Measurements from ENCODE around the gene MAPK8IP2.
A peak's percentile ranks its signal among the peaks of the same experiment; 100 is the strongest.
"Not testable (repeated sequence)": the region's sequence is repeated elsewhere in the genome, so short reads cannot be mapped to it uniquely, and the experiment has no call there.

The MAPK8IP2 gene

DNA sequence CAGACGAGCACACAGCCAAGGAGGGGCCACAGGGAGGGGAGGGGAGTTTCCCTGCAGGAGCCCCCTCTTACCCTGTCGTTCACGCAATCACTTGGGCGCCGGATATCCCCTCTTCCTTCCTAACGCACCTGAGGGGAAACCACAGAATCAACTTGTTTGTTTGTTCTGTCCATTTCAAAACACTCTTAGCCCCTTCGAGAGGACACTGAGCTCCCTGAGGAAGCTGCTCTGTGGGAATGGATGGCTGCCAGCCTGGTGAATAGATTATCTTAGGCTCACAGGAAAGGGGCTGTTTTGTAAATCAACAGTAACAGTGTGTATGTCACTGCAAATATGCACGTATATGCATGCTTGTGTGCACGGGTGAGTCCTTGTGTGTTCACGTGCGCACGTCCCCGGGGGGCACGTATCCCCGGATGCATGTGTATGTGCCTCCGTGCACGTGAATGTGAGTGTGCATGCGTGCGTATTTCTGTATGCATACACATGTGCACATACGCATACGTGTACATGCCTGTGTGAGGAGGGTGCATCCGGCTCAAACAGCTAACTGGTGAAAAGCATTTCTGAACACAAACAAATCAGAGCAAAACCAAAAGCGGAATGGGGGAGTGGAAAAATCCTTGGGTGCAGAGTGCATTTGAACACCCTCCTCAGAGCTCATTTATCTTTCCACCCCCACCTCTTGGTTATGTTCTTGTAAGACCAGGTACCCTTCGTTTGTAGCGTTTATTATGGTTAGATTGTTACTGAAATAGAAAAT, 20.2 kb downstream of the MAPK8IP2 start:
- peak; percentile 88 for DNase-seq

DNA sequence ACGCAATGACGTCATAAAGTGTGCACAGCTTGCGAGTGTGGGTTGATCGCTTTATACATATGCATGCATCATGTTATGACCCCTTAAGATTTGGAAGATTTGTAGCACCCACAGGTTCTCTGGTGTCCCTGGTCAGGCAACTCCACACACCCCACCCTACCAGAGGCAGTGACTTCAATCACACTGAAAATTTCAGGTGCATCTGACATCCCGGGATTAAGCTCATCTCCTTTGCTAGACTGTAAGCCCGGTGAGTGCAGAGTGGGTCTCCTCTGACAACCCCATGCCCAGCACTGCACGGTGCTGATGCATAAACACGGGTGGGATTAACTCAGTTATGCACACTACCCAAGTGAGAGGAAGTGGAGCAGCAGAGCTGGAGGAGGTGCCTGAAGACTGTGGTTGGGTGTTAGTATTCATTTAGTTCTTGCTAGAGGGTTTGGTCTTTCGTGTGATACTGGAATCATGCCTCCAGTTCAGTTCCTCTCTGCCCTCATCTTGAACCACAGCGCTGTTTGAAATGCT, 20.8 kb downstream of the MAPK8IP2 start:
- DNase-seq, result peak; percentile 26

GRCh38 chr22:50621948-50622722, 21.5 kb downstream of the MAPK8IP2 start:
- DNase-seq, result no peak

DNA sequence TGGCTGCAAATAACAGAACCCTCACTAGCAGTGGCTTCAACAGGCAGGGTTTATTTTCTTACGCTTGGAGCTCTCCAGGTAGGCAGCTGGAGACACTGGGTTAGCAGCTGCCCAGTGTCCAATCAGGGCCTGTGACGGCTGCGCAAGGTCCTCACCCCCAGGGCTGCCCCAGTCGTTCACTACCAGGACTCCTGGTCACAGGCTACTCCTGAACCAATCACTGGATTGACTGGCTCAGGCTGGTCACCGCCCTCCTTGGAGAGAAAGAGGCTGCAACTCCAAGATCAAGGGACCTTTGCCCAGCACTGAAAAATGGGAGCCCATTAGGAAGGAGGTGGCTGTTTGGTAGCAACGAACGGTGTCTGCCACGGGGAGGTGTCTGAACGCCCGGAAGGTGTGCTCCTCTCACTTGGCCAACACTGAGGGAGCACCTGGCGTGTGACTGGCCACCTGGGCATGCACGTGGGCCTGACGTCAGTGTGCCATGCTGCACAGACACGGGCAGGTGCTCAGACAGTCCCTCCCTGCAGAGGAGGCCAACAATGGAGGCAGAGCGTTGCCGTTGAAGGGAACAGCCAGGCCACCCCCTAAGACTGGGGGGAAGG, 22.2 kb downstream of the MAPK8IP2 start:
- DNase-seq, result no peak

DNA sequence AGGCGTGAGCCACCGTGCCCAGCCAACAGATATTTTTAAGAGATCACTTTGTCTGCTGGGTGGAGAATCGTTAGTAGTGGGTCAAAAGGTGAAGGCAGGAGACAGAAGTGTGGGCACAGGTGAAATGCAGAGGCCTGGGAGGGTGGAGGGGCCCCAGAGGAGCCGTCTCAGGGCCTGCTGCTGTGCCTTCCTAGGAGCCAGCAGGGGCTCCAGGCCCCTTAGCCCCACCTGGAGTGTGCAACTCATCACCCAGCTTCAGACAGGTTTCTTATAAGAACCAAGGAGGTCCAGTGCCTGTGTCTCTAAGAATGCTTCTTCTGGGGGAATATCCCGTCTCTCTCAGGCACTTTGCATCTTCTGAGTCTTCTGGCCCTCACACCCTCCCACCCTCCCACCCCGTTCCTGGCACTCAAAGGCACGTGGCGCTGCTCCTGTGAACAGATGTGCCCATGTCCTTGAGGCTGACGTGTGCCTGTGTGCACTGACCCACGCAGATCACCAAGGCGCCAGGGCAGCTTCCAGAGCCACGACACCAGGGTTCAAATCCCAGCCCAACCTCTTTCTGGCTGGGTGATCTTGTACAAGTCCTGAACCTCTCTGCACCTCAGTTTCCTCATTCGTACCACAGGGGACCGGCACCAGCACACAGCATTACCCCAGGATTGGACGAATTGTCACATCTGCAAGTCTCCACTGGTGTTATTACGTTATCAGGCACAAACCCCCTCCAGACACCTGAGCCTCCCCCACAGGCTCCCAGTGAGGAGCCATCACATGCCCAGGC, 23.9 kb downstream of the MAPK8IP2 start:
- DNase-seq, result no peak

GRCh38 chr22:50625131-50625567, 24.6 kb downstream of the MAPK8IP2 start:
- DNase-seq, result no peak

DNA sequence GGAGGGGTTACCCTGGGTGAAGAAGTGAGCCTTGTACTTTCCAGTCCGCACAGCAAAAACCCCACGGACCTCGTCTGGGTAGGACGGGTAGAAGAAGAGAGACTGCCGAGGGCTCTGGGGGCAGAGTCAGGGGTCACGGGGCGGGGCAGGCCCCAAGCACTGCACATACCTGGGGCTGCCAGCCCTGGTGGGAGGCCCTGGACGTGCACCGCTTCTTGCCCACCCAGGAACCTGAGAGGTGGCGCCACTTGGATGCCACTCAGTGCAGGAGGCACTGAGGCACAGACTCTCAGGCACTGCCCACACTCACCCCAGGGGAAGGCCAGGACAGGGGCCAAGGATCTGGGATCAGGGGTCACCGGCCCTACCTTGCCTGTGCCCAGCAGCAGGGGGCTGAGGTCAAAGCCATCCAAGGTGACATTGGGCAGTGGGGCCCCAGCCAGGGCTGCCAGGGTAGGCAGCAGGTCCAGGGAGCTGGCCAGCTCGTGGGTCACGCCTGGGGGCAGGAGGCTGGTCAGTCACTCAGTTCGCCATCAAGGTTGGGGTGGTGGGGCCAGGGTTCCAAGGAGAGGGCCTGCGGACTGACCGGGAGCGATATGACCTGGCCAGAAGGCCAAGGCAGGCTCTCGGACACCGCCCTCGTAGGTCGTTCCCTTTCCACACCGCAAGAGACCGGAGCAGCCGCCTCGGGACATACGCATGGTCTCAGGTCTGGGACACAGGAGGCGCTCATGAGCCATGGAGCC, 25.1 kb downstream of the MAPK8IP2 start:
- DNase-seq, result no peak

- no peak for DNase-seq
These were observed 25.8 kb downstream of the MAPK8IP2 start for GRCh38 chr22:50626314-50626849.

DNA sequence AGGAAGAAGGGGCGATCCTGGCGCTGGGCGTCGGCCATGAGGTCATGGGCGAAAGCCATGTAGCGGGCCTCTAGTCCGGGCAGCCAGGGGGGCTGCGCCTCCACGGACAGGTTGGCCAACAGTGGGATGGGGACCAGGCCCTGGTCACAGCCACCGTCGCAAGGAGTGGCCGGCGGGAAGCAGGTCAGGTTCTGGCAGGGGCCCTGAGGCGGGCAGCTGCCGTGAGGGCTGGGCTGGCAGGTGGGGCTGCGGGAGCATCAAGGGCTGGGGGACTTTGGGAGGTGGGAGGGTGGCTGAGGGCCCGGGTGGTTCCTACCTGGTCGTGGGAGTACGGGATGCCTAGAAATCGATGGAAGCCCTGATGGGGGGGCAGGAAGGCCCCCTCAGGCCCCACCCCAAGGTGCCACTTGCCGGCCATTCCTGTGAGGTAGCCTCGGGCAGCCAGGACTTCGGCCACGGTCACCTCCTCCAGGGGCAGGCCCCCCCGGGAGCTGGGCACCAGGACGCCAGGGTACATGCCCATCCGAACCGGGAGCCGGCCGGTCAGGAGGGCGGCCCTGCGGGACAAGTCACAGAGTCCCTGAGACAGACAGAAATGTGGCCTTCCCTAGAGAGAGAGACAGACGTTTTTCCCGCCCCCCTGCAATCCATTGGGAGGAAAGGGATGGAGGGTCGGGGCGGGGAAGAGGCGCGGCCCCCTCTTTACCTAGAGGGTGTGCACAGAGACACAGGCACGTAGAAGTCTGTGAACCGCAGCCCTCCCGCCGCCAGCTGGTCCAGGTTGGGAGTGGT, 26.5 kb downstream of the MAPK8IP2 start:
- DNase-seq, result no peak

DNA sequence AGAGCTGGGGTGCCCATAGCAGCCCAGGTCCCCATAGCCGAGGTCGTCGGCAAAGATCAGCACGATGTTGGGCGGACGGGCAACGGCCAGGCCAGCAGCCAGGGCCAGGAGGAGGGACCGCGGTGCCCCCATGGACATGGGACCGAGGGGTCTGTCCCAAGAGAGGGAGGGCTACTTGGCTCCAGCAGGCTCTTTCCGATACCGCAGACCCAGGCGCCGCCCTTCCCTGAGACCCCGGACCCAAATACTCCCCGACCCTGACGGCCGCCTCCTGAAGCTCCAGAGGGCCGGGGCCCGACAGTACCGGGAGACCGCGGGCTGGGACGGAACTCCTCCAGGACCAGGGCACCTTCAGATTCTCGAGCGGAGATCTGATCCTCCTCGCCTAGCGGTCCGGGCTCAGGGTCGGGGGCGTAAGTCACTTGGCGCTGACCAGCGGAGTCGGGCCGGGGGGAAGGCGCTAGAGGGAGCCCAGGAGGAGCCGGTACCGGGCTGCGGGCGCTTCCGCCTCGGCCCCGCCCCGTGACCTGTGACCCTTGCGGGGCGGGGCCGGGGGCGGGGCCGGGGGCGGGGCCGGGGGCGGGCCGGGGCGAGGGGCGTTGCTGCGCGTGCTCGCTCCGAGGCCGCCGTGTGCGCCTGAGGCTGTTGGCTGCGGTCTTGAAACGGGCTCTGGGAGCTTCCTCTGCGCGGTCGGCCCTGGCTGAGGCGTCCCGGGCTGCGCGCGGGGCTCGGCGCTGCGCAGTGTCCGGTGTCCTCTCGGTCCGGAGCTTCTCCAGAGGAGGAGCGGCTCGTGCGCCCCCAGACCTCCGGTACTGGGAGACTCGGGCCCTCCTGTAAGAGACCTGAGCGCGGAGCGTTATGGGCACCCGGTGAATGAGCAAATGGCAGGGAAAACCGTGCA, 27.3 kb downstream of the MAPK8IP2 start, which contains the start of gene ARSA:
TSS of gene ARSA (minus strand) at position 511 of the 901 bp plus-strand sequence. CDS start at position 138, 373 bp downstream.
- peak; percentile 67 for DNase-seq

DNA sequence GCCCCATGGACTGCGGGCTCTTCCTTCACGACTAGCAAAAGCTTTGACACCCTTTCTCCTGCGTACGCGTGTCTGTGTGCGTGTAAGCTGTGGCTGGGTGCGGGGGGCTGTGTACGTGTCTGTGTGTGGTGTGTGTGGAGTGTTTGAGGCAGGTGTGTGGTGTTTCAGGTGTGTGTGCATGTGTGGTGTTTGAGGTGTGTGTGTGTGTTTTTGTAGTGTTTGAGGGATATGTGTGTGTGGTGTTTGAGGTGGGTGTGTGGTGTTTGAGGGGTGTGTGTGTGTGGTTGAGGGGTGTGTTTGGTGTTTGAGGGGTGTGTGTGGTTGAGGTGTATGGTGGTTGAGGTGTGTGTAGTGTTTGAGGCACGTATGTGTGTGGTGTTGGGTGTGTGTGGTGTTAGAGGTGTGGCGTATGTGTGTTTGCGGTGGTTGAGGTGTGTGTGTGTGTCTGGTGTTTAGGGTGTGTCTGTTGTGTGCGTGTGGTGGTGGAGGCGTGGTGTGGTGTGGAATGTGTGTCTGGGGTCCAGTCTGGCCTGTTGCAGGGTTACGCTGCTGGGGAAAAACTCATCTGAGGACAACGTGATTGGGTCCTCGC, 28.0 kb downstream of the MAPK8IP2 start:
- no peak for DNase-seq

GRCh38 chr22:50630376-50630775, 29.8 kb downstream of the MAPK8IP2 start:
- no peak for DNase-seq

DNA sequence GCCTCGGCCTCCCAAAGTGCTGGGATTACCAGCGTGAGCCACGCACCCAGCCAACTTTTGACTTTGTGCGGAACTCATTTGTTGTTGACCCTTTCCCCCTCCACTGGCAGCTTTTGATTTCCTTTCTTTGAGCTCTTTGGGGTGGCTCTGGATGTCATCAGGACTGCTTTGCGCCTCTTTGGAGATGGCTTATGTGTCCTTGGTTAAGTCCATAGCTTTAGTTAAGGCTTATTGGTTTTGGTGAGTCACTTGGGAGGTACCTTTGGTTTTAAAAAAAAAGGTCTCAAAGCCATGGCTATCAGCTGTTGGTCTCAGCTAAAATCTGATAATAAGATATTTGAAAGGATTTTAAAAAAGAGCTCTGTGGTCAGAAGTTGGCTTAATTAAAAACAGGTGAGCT, 32.5 kb downstream of the MAPK8IP2 start:
- no peak for DNase-seq

DNA sequence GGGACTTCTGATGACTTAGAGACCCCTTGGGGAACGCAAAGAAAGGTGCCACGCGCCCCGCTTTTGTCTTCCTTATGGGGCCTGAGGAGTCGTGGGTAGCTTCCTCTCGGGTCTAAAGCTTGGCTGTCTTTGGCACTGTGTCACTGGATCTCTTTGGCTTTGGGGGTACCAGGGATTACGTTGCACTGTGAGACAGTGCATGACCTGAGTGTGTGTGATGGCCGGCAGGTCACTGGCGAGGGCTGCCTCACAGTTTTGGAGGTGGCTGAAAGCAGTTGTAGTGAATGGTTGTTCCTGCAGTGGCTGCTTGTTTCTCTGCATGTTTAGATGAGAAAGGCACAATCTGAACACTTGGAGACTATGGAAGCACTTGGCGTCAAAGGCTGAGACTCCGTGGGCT, 33.2 kb downstream of the MAPK8IP2 start:
- no peak for DNase-seq

GRCh38 chr22:50635591-50635990, 35.0 kb downstream of the MAPK8IP2 start:
- DNase-seq, result no peak

GRCh38 chr22:50640296-50640695, 39.7 kb downstream of the MAPK8IP2 start:
- DNase-seq, result not testable (repeated sequence)

DNA sequence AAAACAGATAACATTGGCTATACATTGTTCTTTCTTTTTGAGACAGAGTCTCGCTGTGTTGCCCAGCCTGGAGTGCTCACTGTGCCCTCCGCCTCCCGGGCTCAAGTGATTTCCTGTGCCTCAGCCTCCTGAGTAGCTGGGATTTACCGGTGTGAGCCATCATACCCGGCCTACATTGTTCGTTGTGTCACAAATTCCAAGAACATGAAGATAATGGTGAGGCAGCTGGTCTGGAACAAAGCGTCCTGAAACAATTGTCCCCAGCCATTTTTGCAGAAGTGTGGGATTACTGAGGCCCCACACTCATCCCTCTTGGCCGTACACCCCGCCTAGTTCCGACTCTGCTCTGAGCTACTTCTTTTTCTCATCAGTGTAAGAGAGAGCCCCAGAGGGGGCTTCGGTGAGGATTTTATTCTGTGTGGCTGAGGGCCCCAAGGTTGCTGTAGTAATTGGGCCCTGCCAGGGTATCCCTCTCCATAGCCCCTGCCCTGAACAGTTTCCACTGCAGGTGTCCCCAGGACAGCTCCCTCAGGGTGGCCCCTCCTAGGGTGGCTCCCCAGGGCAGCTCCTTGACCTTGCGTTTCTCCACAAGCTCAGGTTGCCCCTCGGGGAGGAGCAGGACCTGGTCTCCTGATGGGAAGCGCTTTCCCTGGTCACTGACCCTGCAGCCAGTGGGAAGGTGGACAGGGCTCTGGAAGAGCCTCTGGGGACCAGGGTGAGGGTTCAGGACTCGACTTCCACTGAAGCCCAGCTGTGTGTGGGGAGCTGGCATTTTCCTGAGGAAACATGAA, 40.5 kb downstream of the MAPK8IP2 start:
- no peak for DNase-seq
